ENCODE measurements around the gene EDDM3A. TPM values are rescaled to one million over a fixed set of nuclear protein-coding genes. Genes with fewer than 3 reads are reported as not detected.

The EDDM3A gene
- total and polyA plus RNA-seq, 10 of the 15 experiments (the other 5 are each of a cell fraction or from before 2014, with no cell fraction given): not detected

DNA sequence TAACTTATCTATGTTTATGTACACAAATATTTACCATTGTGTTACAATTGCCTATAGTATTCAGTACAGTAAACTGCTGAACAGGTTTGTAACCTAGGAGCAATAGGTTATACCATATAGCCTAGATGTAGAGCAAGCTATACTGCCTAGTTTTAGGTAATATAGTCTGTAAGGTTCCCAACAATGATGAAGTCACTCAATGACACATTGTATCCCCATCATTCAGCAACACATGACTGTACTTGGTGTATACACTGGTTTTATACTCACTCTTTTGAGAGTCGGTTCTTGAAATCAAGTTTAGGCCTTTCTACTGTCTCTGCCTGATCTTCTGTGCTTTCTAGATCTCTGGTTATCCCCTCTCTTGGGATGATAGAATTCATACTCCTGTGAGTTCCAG is 51.5 kb downstream of the EDDM3A start:
- intact Hi-C loops (cut with micrococcal nuclease; ENCODE audit: unreplicated experiment): no loop called here
- Histone ChIP-seq H3K9me3 (replicated peaks; ENCODE audit: control insufficient read depth, insufficient read depth, low read length) (no peaks in the 10 kb centered on the region), H3K36me3 (ENCODE audit: control insufficient read depth in 2 of 2, insufficient read depth in 2 of 2, low read length in 1 of 2) (no peaks in the 10 kb centered on the region), H3K4me2 (ENCODE audit: control insufficient read depth, insufficient read depth) (no peak overlapping the region), H3K79me2 (ENCODE audit: control insufficient read depth, insufficient read depth, low read length) (no peaks in the 10 kb centered on the region), H2AFZ (ENCODE audit: control insufficient read depth, low read depth, low read length) (no peak overlapping the region), H4K20me1 (ENCODE audit: control insufficient read depth, insufficient read depth) (no peaks in the 10 kb centered on the region), H3K4me3 (no peak overlapping the region), H3K27ac (ENCODE audit: control insufficient read depth, insufficient read depth) (no peak overlapping the region), H3K27me3 (replicated peaks in 1 of 2; ENCODE audit: control insufficient read depth in 2 of 2, insufficient read depth in 2 of 2, low read length in 1 of 2) (no peaks in the 10 kb centered on the region), H3K4me1 (ENCODE audit: control insufficient read depth, insufficient read depth, low read length) (peaks cover 26% of the 10 kb centered on the region), H3K9ac (ENCODE audit: control insufficient read depth, insufficient read depth, low read length) (no peak overlapping the region)
- TF ChIP-seq, protein P1, sequence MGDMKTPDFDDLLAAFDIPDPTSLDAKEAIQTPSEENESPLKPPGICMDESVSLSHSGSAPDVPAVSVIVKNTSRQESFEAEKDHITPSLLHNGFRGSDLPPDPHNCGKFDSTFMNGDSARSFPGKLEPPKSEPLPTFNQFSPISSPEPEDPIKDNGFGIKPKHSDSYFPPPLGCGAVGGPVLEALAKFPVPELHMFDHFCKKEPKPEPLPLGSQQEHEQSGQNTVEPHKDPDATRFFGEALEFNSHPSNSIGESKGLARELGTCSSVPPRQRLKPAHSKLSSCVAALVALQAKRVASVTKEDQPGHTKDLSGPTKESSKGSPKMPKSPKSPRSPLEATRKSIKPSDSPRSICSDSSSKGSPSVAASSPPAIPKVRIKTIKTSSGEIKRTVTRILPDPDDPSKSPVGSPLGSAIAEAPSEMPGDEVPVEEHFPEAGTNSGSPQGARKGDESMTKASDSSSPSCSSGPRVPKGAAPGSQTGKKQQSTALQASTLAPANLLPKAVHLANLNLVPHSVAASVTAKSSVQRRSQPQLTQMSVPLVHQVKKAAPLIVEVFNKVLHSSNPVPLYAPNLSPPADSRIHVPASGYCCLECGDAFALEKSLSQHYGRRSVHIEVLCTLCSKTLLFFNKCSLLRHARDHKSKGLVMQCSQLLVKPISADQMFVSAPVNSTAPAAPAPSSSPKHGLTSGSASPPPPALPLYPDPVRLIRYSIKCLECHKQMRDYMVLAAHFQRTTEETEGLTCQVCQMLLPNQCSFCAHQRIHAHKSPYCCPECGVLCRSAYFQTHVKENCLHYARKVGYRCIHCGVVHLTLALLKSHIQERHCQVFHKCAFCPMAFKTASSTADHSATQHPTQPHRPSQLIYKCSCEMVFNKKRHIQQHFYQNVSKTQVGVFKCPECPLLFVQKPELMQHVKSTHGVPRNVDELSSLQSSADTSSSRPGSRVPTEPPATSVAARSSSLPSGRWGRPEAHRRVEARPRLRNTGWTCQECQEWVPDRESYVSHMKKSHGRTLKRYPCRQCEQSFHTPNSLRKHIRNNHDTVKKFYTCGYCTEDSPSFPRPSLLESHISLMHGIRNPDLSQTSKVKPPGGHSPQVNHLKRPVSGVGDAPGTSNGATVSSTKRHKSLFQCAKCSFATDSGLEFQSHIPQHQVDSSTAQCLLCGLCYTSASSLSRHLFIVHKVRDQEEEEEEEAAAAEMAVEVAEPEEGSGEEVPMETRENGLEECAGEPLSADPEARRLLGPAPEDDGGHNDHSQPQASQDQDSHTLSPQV (IDR thresholded peaks at IDR 0.05): no peak
- TF ChIP-seq GATAD2B (conservative IDR thresholded peaks at IDR 0.05; ENCODE audit: low read depth): no peak
- no peak for TF ChIP-seq CBFB (IDR thresholded peaks at IDR 0.05; ENCODE audit: low read depth)
- TF ChIP-seq, protein P2, sequence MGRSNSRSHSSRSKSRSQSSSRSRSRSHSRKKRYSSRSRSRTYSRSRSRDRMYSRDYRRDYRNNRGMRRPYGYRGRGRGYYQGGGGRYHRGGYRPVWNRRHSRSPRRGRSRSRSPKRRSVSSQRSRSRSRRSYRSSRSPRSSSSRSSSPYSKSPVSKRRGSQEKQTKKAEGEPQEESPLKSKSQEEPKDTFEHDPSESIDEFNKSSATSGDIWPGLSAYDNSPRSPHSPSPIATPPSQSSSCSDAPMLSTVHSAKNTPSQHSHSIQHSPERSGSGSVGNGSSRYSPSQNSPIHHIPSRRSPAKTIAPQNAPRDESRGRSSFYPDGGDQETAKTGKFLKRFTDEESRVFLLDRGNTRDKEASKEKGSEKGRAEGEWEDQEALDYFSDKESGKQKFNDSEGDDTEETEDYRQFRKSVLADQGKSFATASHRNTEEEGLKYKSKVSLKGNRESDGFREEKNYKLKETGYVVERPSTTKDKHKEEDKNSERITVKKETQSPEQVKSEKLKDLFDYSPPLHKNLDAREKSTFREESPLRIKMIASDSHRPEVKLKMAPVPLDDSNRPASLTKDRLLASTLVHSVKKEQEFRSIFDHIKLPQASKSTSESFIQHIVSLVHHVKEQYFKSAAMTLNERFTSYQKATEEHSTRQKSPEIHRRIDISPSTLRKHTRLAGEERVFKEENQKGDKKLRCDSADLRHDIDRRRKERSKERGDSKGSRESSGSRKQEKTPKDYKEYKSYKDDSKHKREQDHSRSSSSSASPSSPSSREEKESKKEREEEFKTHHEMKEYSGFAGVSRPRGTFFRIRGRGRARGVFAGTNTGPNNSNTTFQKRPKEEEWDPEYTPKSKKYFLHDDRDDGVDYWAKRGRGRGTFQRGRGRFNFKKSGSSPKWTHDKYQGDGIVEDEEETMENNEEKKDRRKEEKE (IDR thresholded peaks at IDR 0.05): no peak
- no peak for TF ChIP-seq BACH1 (IDR thresholded peaks at IDR 0.05; ENCODE audit: borderline replicate concordance)
- TF ChIP-seq, protein P3, sequence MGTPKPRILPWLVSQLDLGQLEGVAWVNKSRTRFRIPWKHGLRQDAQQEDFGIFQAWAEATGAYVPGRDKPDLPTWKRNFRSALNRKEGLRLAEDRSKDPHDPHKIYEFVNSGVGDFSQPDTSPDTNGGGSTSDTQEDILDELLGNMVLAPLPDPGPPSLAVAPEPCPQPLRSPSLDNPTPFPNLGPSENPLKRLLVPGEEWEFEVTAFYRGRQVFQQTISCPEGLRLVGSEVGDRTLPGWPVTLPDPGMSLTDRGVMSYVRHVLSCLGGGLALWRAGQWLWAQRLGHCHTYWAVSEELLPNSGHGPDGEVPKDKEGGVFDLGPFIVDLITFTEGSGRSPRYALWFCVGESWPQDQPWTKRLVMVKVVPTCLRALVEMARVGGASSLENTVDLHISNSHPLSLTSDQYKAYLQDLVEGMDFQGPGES (IDR thresholded peaks at IDR 0.05): no peak
- no peak for TF ChIP-seq EGR1 (IDR thresholded peaks at IDR 0.05; ENCODE audit: borderline replicate concordance in 1 of 2, low read depth in 2 of 2, low read length in 2 of 2)
- TF ChIP-seq BRCA1 (IDR thresholded peaks at IDR 0.05; ENCODE audit: low read depth, low read length): no peak
- TF ChIP-seq SMARCA5 (IDR thresholded peaks at IDR 0.05): no peak
- TF ChIP-seq LARP7 (IDR thresholded peaks at IDR 0.05): no peak
- TF ChIP-seq SRF (IDR thresholded peaks at IDR 0.05; ENCODE audit: low read depth in 2 of 2, low read length in 2 of 2): no peak
- TF ChIP-seq EP300 (IDR thresholded peaks at IDR 0.05; ENCODE audit: borderline replicate concordance in 1 of 2, control insufficient read depth in 1 of 2, low read depth in 2 of 2, low read length in 2 of 2): no peak
- TF ChIP-seq ZNF274 (IDR thresholded peaks at IDR 0.05; ENCODE audit: insufficient read depth, insufficient read length): no peak
- TF ChIP-seq SUZ12 (IDR thresholded peaks at IDR 0.05; ENCODE audit: unreplicated experiment): no peak
- TF ChIP-seq SREBF2 (IDR thresholded peaks at IDR 0.05; ENCODE audit: low read length): no peak
- no peak for TF ChIP-seq NR2C1 (IDR thresholded peaks at IDR 0.05)
- no peak for TF ChIP-seq ATF7 (IDR thresholded peaks at IDR 0.05; ENCODE audit: low read depth)
- TF ChIP-seq HDGF (IDR thresholded peaks at IDR 0.05): no peak
- FAIRE-seq (no peak), ATAC-seq (no peak), DNase-seq (ENCODE audit: low read depth, low spot score) (no peak)
- CTCF ChIA-PET: interaction anchor here (0.7 to 1.4 kb wide), 2 partner anchors 54 to 60 kb away, joined by 3 to 6 read pairs; no protein-coding TSS in a partner anchor
- in situ Hi-C loops (cut with MboI): no loop called here
- POLR2A ChIA-PET: no interaction called here
- BruUV-seq (replicated peaks): no TSS peak
- RAD21 ChIA-PET (ENCODE audit: unreplicated experiment): interaction anchor here (1.0 kb wide), 1 partner anchor 16 kb away, joined by 5 read pairs; the partner anchor contains the start of gene RNASE6
- SMC1A ChIA-PET (ENCODE audit: uncharacterized antibody, unreplicated experiment): interaction anchor here (0.7 to 1.9 kb wide), 6 partner anchors 10 to 38 kb away, joined by 3 to 5 read pairs (median 3); partner anchors contain the start of gene RNASE6
- WGBS (ENCODE audit: insufficient coverage, insufficient replicate concordance, low lambda C conversion rate, missing lambda C conversion rate): 59% methylated on average over 1 of the region's 1 CpG

Data from GM12878 (cell line).